Panc1 (cell line): ENCODE results near the gene DNAJC18. TPM values are rescaled to one million over a fixed set of nuclear protein-coding genes. Genes with fewer than 3 reads are reported as not detected.

Experiments
- ATAC-seq: fragments of 200-7000 bp; cut with Tn5 transposase; 2 replicates; pipeline ENCODE4 v1.9.1; 2020; ENCODE audit warnings: mild to moderate bottlenecking, moderate library complexity
- BruUV-seq: library from RNA; stranded (reverse); fragments of 400-500 nt; replicated peaks from 2 replicates; lab custom pipeline; 2021; lab: Mats Ljungman, UMichigan
- CTCF ChIA-PET: fragments of 300-600 bp; sonication (Branson Sonifier 250); formaldehyde crosslinking; loops from one replicate; lab custom pipeline; 2022; ENCODE audit warnings: antibody characterized with exemption; lab: Charles Lee
- POLR2A ChIA-PET: fragments of 300-600 bp; sonication (Branson Sonifier 250); formaldehyde crosslinking; loops from one replicate; lab custom pipeline; 2022; ENCODE audit warnings: antibody characterized with exemption; lab: Charles Lee
- DNase-seq: peaks from one replicate; pipeline ENCODE4 v3.0.0-alpha.2; 2010; ENCODE audit warnings: low read depth, low spot score
- H3K27ac ChIP-seq: 2 replicates; pipeline ENCODE4 v1.5.1; 2011; ENCODE audit warnings: mild to moderate bottlenecking, low read length, inconsistent platforms
- H3K27me3 ChIP-seq: fragments of 200-500 bp; sonication (Bioruptor generic); 2 replicates; pipeline ENCODE4 v1.6.0; 2014; ENCODE audit warnings: low read length, inconsistent platforms; ENCODE audit not compliant: control insufficient read depth, insufficient read depth
- H3K36me3 ChIP-seq: fragments of 200-500 bp; sonication (Bioruptor generic); 2 replicates; pipeline ENCODE4 v1.5.1; 2014; ENCODE audit warnings: inconsistent platforms, mild to moderate bottlenecking, low read length, moderate library complexity; ENCODE audit not compliant: control insufficient read depth, insufficient read depth
- H3K4me1 ChIP-seq: 2 replicates; pipeline ENCODE4 v1.5.1; 2011; ENCODE audit warnings: inconsistent platforms, mild to moderate bottlenecking, low read length, moderate library complexity; ENCODE audit not compliant: control insufficient read depth, insufficient read depth
- H3K4me3 ChIP-seq, 2 experiments: 2 replicates each; pipeline ENCODE4 v1.5.1; 2011 to 2012; ENCODE audit warnings: low read depth in 2 of 2, low read length in 2 of 2, mild to moderate bottlenecking in 2 of 2, inconsistent platforms in 1 of 2, moderate library complexity in 1 of 2
- H3K9me3 ChIP-seq: fragments of 200-500 bp; sonication (Bioruptor generic); 2 replicates; pipeline ENCODE4 v1.5.1; 2014; ENCODE audit warnings: low read depth, mild to moderate bottlenecking, inconsistent platforms, low read length, moderate library complexity; ENCODE audit not compliant: control insufficient read depth, insufficient read depth
- POLR2AphosphoS5 ChIP-seq: IDR thresholded peaks from 2 replicates; pipeline ENCODE4 v1.6.1; 2012; ENCODE audit warnings: mild to moderate bottlenecking, low read depth, low read length, moderate library complexity
- SIN3A ChIP-seq: IDR thresholded peaks from 2 replicates; pipeline ENCODE4 v1.6.1; 2012; ENCODE audit warnings: low read depth, mild to moderate bottlenecking, low read length, moderate library complexity, borderline replicate concordance; ENCODE audit not compliant: insufficient read depth
- TCF7L2 ChIP-seq: IDR thresholded peaks from 2 replicates; pipeline ENCODE4 v1.6.1; 2011; ENCODE audit warnings: mild to moderate bottlenecking, low read depth, low read length, inconsistent platforms
- in situ Hi-C: cut with HindIII; loops from 2 replicates; pipeline ENCODE4 v1.10.0; 2016; ENCODE audit warnings: low sequenced_read_pairs, low pct_unique_long_range_greater_than_20kb
- intact Hi-C: fragments of 100-400 bp; cut with micrococcal nuclease; formaldehyde crosslinking; loops from one replicate; pipeline ENCODE4 v1.10.0; 2022; ENCODE audit not compliant: unreplicated experiment
- total RNA-seq: library from RNA; stranded (reverse); gene quantifications from one replicate; pipeline ENCODE4 v1.2.1, GENCODE V29; 2021; ENCODE audit not compliant: unreplicated experiment
- TF ChIP-seq, protein P1 (sequence below), 2 experiments: IDR thresholded peaks; 2 replicates each; pipeline ENCODE4 v1.6.1; 2011 to 2012; ENCODE audit warnings: low read depth in 2 of 2, control low read depth in 1 of 2, low read length in 1 of 2, mild to moderate bottlenecking in 1 of 2, moderate library complexity in 1 of 2; ENCODE audit not compliant: insufficient read depth in 1 of 2
- TF ChIP-seq, protein P2 (sequence below): fragments of 450-650 bp; IDR thresholded peaks from 2 replicates; pipeline ENCODE4 v1.5.1; 2017; ENCODE audit warnings: mild to moderate bottlenecking

The DNAJC18 gene
- total RNA-seq, 1 experiment from 2014 or later = 8.8 TPM

DNA sequence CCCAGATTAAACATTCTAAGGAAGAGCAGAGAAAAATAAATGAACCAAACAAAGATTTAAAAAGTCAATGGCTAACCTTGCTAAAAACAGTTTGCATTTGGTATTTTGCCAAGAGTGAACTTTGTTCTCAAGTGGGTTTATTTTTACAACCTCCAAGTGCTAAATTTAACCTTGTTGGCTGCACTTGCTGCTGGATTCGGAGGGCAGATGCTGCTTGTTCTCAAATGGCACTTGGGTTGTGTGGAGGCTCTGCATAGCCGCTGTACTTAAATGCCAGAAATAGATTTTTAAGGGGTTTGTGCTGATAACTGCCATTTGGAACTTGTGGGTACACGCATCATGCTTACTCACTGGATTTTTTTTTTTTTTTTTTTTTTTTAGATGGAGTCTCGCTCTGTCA lies 22.1 kb downstream of the DNAJC18 start:
- no peak for TF ChIP-seq TCF7L2
- TF ChIP-seq, protein P1, sequence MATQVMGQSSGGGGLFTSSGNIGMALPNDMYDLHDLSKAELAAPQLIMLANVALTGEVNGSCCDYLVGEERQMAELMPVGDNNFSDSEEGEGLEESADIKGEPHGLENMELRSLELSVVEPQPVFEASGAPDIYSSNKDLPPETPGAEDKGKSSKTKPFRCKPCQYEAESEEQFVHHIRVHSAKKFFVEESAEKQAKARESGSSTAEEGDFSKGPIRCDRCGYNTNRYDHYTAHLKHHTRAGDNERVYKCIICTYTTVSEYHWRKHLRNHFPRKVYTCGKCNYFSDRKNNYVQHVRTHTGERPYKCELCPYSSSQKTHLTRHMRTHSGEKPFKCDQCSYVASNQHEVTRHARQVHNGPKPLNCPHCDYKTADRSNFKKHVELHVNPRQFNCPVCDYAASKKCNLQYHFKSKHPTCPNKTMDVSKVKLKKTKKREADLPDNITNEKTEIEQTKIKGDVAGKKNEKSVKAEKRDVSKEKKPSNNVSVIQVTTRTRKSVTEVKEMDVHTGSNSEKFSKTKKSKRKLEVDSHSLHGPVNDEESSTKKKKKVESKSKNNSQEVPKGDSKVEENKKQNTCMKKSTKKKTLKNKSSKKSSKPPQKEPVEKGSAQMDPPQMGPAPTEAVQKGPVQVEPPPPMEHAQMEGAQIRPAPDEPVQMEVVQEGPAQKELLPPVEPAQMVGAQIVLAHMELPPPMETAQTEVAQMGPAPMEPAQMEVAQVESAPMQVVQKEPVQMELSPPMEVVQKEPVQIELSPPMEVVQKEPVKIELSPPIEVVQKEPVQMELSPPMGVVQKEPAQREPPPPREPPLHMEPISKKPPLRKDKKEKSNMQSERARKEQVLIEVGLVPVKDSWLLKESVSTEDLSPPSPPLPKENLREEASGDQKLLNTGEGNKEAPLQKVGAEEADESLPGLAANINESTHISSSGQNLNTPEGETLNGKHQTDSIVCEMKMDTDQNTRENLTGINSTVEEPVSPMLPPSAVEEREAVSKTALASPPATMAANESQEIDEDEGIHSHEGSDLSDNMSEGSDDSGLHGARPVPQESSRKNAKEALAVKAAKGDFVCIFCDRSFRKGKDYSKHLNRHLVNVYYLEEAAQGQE (IDR thresholded peaks at IDR 0.05; ENCODE audit: insufficient read depth in 1 of 2, low read depth in 2 of 2, low read length in 1 of 2) = no peak
- TF ChIP-seq, protein P2, sequence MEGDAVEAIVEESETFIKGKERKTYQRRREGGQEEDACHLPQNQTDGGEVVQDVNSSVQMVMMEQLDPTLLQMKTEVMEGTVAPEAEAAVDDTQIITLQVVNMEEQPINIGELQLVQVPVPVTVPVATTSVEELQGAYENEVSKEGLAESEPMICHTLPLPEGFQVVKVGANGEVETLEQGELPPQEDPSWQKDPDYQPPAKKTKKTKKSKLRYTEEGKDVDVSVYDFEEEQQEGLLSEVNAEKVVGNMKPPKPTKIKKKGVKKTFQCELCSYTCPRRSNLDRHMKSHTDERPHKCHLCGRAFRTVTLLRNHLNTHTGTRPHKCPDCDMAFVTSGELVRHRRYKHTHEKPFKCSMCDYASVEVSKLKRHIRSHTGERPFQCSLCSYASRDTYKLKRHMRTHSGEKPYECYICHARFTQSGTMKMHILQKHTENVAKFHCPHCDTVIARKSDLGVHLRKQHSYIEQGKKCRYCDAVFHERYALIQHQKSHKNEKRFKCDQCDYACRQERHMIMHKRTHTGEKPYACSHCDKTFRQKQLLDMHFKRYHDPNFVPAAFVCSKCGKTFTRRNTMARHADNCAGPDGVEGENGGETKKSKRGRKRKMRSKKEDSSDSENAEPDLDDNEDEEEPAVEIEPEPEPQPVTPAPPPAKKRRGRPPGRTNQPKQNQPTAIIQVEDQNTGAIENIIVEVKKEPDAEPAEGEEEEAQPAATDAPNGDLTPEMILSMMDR = no peak
- no peak for TF ChIP-seq POLR2AphosphoS5
- TF ChIP-seq SIN3A = no peak
- Histone ChIP-seq H3K27ac (no peak overlapping the region), H3K4me3 (no peak overlapping the region), H3K27me3 (no peaks in the 10 kb centered on the region), H3K9me3 (no peaks in the 10 kb centered on the region), H3K36me3 (no peaks in the 10 kb centered on the region), H3K4me1 (no peaks in the 10 kb centered on the region)
- POLR2A ChIA-PET = interaction anchor here (0.5 kb wide), 1 partner anchor 259 kb away, joined by 3 read pairs; no protein-coding TSS in a partner anchor
- CTCF ChIA-PET = no interaction called here
- in situ Hi-C loops (loop anchor here (25.0 kb wide), 1 partner anchor 95 kb away; no protein-coding TSS in a partner anchor), intact Hi-C loops (no loop called here)
- DNase-seq (no peak), ATAC-seq (no peak)
- BruUV-seq = no TSS peak

DNA sequence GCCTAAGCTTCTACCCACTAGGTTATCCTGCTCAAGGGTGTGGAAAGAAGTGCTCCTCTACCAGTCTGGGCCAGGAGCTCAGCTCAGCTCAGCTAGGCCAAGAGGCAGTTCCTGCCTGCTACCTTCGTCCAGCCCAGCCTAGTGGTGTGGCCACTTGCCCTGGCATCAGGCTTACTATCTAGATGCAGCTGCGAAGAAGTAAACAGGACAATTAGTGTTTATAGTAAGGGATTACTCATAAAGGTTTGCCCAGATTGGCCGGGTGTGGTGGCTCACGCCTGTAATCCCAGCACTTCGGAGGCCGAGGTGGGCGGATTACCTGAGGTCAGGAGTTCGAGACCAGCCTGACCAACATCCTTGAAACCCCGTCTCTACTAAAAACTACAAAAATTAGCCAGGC lies 22.7 kb downstream of the DNAJC18 start:
- DNase-seq (no peak), ATAC-seq (peak; percentile 20; the same call in 1 of the 2 replicates)
- no peaks in the 10 kb centered on the region for H3K9me3 ChIP-seq
- no peaks in the 10 kb centered on the region for H3K4me1 ChIP-seq
- in situ Hi-C loops (loop anchor here (25.0 kb wide), 1 partner anchor 96 kb away; no protein-coding TSS in a partner anchor), intact Hi-C loops (no loop called here)
- no peak overlapping the region for H3K4me3 ChIP-seq
- TF ChIP-seq POLR2AphosphoS5 (no peak), SIN3A (no peak), TCF7L2 (no peak)
- TF ChIP-seq, protein P1 (IDR thresholded peaks at IDR 0.05; ENCODE audit: insufficient read depth in 1 of 2, low read depth in 2 of 2, low read length in 1 of 2) = no peak
- TF ChIP-seq, protein P2 = no peak
- H3K36me3 ChIP-seq = no peaks in the 10 kb centered on the region
- no peaks in the 10 kb centered on the region for H3K27me3 ChIP-seq
- BruUV-seq = no TSS peak
- POLR2A ChIA-PET = no interaction called here
- CTCF ChIA-PET = interaction anchor here (1.2 kb wide), 1 partner anchor 97 kb away, joined by 4 read pairs; no protein-coding TSS in a partner anchor
- no peak overlapping the region for H3K27ac ChIP-seq
